ENCODE results near the gene LYRM1. TPM values are rescaled to one million over a fixed set of nuclear protein-coding genes. Genes with fewer than 3 reads are reported as not detected.

Gene LYRM1
- total RNA-seq, 4 donors from 2014 or later = 24.3 to 27.3 (median 25.5) TPM

- intact Hi-C loops (cut with DNase I; ENCODE audit: low total_unique reads) = no loop called here
- 76 to 78% methylated on average over 1 of the region's 1 CpG for WGBS, 2 donors
- no peak for DNase-seq (ENCODE audit: low spot score in 2 of 2)
- TF ChIP-seq, protein P1, sequence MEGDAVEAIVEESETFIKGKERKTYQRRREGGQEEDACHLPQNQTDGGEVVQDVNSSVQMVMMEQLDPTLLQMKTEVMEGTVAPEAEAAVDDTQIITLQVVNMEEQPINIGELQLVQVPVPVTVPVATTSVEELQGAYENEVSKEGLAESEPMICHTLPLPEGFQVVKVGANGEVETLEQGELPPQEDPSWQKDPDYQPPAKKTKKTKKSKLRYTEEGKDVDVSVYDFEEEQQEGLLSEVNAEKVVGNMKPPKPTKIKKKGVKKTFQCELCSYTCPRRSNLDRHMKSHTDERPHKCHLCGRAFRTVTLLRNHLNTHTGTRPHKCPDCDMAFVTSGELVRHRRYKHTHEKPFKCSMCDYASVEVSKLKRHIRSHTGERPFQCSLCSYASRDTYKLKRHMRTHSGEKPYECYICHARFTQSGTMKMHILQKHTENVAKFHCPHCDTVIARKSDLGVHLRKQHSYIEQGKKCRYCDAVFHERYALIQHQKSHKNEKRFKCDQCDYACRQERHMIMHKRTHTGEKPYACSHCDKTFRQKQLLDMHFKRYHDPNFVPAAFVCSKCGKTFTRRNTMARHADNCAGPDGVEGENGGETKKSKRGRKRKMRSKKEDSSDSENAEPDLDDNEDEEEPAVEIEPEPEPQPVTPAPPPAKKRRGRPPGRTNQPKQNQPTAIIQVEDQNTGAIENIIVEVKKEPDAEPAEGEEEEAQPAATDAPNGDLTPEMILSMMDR (IDR thresholded peaks at IDR 0.05) = no peak
- TF ChIP-seq POLR2A (IDR thresholded peaks at IDR 0.05) = no peak
- H3K4me3 ChIP-seq (ENCODE audit: low read depth, poor library complexity, severe bottlenecking) = no peak overlapping the region
Measured at GRCh38 chr16:20875355-20875650, 25.3 kb upstream of the LYRM1 start.

- WGBS, 2 donors = 64 to 73% methylated on average over 5 of the region's 5 CpGs
- no peak for DNase-seq (ENCODE audit: low spot score in 2 of 2)
Measured at GRCh38 chr16:20878682-20879147, 21.9 kb upstream of the LYRM1 start.

DNA sequence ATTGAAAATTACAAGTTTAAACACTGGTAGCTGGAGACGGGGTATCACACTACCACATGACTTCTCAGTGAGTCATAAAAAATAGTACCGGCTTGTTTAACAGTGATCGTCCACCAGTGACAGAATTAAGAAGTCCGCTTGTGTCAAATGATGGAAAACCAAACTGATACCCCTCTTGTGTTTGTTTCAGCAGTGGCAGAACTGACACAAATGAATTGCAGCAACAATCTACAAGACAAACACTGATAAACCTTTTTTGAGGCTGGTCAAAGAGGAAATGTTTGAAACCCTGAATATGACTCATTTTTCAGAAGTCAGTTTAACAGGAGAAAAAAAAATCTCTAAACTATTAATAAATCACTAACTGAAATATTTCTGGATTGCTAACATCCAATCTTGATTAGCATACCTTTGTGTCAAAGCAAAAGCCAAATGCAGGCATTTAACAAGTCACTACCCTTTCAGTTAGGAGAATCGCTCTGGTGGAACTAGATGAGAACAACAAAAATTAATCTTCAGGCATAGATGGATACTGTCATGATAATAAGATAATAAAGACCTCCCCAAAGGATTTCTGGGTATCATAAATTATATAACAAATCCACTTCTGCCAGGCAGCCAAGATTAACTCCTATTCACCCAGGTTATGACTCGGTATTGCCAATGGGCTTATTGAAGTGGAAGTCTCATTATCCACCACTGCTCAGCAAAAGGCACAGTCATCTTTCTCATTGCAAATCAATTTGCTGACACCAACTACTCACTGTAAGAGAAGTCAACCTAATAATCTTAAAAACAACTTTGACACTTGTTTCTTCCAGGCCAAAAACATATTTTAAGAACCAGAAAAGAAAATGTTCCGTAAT, 21.2 kb upstream of the LYRM1 start:
- 27 to 28% methylated on average over 7 of the region's 7 CpGs for WGBS, 2 donors
- no peak for DNase-seq (ENCODE audit: low spot score in 2 of 2)
- intact Hi-C loops (cut with DNase I; ENCODE audit: low total_unique reads) = no loop called here
- TF ChIP-seq, protein P1 (IDR thresholded peaks at IDR 0.05) = no peak
- TF ChIP-seq POLR2A (IDR thresholded peaks at IDR 0.05) = no peak
- no peak overlapping the region for H3K4me3 ChIP-seq (ENCODE audit: low read depth, poor library complexity, severe bottlenecking)

More at GRCh38 chr16:20878682-20879147, 21.9 kb upstream of the LYRM1 start:
- H3K4me3 ChIP-seq (ENCODE audit: low read depth, poor library complexity, severe bottlenecking) = no peak overlapping the region
- TF ChIP-seq, protein P1 (IDR thresholded peaks at IDR 0.05) = no peak
- no peak for TF ChIP-seq POLR2A (IDR thresholded peaks at IDR 0.05)
- intact Hi-C loops (cut with DNase I; ENCODE audit: low total_unique reads) = no loop called here

DNA sequence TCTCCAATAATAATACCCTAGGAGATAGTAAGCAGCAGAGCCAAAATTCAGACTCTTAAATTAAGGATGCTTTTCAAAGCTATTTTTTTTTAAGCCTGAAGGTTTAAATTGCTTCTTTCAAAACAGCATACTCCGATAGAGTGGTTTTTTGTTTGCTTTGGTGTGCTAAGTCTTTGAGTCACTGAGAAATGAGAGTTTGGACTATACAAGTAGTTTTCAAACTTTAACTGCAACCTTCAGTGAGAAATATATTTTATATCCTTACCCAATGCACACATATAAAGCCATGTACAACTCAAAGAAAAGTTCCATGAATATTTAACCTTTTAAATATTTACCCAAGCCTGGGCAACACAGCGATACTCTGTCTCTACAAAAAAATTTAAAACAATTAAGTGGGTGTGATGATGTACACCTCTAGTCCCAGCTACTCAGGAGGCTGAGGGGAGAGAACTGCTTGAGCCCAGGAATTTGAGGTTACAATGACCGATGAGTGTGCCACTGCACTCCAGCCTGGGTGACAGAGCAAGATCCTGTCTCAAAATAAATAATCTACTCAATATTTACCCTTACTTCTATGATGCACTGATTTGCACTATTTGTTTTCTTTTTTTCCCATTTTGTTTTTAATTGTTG, 19.6 kb upstream of the LYRM1 start:
- TF ChIP-seq, protein P1 (IDR thresholded peaks at IDR 0.05) = no peak
- no peak for TF ChIP-seq POLR2A (IDR thresholded peaks at IDR 0.05)
- WGBS, 2 donors = 82 to 83% methylated on average over 3 of the region's 3 CpGs
- DNase-seq (ENCODE audit: low spot score in 2 of 2) = no peak
- H3K4me3 ChIP-seq (ENCODE audit: low read depth, poor library complexity, severe bottlenecking) = no peak overlapping the region
- intact Hi-C loops (cut with DNase I; ENCODE audit: low total_unique reads) = no loop called here

DNA sequence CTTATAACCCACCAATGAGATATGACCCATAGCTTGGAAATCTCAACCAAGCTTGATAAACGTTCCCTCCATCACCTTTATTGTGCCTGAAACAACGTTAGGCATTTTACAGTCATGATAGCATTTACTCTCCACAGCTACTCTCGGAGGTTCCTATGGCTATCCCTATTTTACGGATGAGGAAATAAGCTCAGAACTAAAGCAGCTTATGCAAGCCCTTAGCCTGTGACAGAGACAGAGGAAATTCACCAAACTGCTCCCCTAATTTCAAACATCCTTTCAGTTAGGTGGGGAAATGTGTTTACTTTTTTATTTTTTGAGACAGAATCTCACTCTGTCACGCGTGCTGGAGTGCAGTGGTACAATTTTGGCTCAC, 19.1 kb upstream of the LYRM1 start:
- WGBS, 2 donors = 86 to 92% methylated on average over 6 of the region's 6 CpGs
- DNase-seq (ENCODE audit: low spot score in 2 of 2) = no peak
- H3K4me3 ChIP-seq (ENCODE audit: low read depth, poor library complexity, severe bottlenecking) = no peak overlapping the region
- TF ChIP-seq POLR2A (IDR thresholded peaks at IDR 0.05) = no peak
- TF ChIP-seq, protein P1 (IDR thresholded peaks at IDR 0.05) = no peak
- intact Hi-C loops (cut with DNase I; ENCODE audit: low total_unique reads) = no loop called here

Data from lower leg skin (tissue), 4 donors.